HG03060 (cell line): Measurements from ENCODE around the gene SLC8A3.

ENCODE experiments used
- ATAC-seq: cut with Tn5 transposase; IDR thresholded peaks from one replicate; pipeline ENCODE4 v1.9.1; 2021; ENCODE audit warnings: low read depth, moderate number of reproducible peaks; ENCODE audit not compliant: unreplicated experiment

Gene SLC8A3

GRCh38 chr14:70002589-70003346 is 186.0 kb downstream of the SLC8A3 start:
- ATAC-seq: no peak

GRCh38 chr14:70000601-70001000 is 188.2 kb downstream of the SLC8A3 start:
- no peak for ATAC-seq

- ATAC-seq: no peak
Observed at GRCh38 chr14:69999261-69999674, 189.5 kb downstream of the SLC8A3 start.

GRCh38 chr14:69997849-69998248 is 190.9 kb downstream of the SLC8A3 start:
- no peak for ATAC-seq

- ATAC-seq: no peak
Observed at GRCh38 chr14:69996216-69996615, 192.5 kb downstream of the SLC8A3 start.
